ENCODE data around the gene GTF3A.

The GTF3A gene

DNA sequence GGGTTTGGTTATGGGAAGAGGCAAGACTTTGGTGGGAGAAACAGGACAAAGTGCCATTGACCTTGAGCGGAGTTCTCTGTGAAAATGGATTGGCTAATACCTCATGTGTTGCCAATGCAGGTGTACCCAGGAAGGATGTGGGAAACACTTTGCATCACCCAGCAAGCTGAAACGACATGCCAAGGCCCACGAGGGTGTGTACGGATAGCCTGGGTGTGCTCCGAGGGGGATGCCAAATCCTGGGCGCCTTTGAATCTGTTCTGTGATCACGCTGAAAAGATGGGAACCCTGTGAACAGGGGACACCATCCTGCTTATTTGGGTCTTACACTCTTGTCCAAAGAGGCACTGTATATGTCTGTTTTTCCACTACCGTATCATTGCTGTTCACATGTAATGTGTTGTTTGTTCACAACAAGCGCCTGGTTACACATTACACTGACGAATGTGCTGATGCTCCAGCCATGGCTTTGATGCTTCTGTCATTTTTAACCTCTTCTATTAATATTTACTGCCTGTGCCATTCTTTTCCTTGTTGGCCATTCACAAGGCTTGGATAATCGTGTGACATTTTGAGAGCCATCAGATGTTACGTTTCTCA lies 8.3 kb downstream of the GTF3A start:
- TF ChIP-seq POLR2AphosphoS5 (IDR thresholded peaks at IDR 0.05; ENCODE audit: low read depth) = no peak
- no peak for TF ChIP-seq REST (IDR thresholded peaks at IDR 0.05; ENCODE audit: insufficient replicate concordance, low read depth)
- TF ChIP-seq, protein P1, sequence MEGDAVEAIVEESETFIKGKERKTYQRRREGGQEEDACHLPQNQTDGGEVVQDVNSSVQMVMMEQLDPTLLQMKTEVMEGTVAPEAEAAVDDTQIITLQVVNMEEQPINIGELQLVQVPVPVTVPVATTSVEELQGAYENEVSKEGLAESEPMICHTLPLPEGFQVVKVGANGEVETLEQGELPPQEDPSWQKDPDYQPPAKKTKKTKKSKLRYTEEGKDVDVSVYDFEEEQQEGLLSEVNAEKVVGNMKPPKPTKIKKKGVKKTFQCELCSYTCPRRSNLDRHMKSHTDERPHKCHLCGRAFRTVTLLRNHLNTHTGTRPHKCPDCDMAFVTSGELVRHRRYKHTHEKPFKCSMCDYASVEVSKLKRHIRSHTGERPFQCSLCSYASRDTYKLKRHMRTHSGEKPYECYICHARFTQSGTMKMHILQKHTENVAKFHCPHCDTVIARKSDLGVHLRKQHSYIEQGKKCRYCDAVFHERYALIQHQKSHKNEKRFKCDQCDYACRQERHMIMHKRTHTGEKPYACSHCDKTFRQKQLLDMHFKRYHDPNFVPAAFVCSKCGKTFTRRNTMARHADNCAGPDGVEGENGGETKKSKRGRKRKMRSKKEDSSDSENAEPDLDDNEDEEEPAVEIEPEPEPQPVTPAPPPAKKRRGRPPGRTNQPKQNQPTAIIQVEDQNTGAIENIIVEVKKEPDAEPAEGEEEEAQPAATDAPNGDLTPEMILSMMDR (IDR thresholded peaks at IDR 0.05; ENCODE audit: insufficient read depth, low read length) = no peak
- no peak for TF ChIP-seq SPI1 (IDR thresholded peaks at IDR 0.05; ENCODE audit: borderline replicate concordance, low read depth)
- TF ChIP-seq GABPA (IDR thresholded peaks at IDR 0.05; ENCODE audit: low read depth) = no peak
- no peak overlapping the region for H3K4me3 ChIP-seq (replicated peaks; ENCODE audit: insufficient read depth, low read length)

GRCh38 chr13:27437126-27437525 lies 12.7 kb downstream of the GTF3A start:
- TF ChIP-seq, protein P1 (IDR thresholded peaks at IDR 0.05; ENCODE audit: insufficient read depth, low read length) = no peak
- TF ChIP-seq REST (IDR thresholded peaks at IDR 0.05; ENCODE audit: insufficient replicate concordance, low read depth) (no peak), SPI1 (IDR thresholded peaks at IDR 0.05; ENCODE audit: borderline replicate concordance, low read depth) (no peak), GABPA (IDR thresholded peaks at IDR 0.05; ENCODE audit: low read depth) (no peak)
- H3K27ac ChIP-seq (replicated peaks) = no peak overlapping the region
- H3K27me3 ChIP-seq (ENCODE audit: insufficient read depth, poor library complexity, severe bottlenecking) = no peaks in the 10 kb centered on the region
- no peak for DNase-seq (ENCODE audit: low read depth in 1 of 2, low spot score in 1 of 2)
- no peak overlapping the region for H3K4me3 ChIP-seq (replicated peaks; ENCODE audit: insufficient read depth, low read length)

More for the DNA sequence above, 8.3 kb downstream of the GTF3A start:
- DNase-seq (ENCODE audit: low read depth in 1 of 2, low spot score in 1 of 2) = no peak
- no peak overlapping the region for H3K27ac ChIP-seq (replicated peaks)
- H3K27me3 ChIP-seq (ENCODE audit: insufficient read depth, poor library complexity, severe bottlenecking) = no peaks in the 10 kb centered on the region

DNA sequence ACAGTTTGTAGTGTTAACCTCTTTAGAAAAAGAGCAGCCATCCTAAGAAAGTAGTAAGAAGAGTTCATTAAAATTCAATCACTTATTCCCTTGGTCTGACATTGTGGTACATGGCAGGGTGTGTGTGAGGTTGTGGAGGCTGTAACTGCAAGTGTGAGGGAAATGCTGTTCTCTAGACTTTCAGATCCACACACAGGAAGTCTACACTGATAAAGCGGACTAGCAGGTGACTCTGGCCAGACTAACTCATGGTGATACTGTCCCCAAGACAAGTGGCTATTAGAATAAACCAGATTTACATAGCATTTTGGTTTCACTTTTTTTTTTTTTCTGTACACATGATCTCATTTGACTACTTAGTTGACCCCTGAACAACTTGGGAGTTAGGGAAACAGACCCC lies 16.0 kb downstream of the GTF3A start:
- H3K4me3 ChIP-seq (replicated peaks; ENCODE audit: insufficient read depth, low read length) = no peak overlapping the region

More for the DNA sequence above, 16.0 kb downstream of the GTF3A start:
- DNase-seq (ENCODE audit: low read depth in 1 of 2, low spot score in 1 of 2) = no peak
- TF ChIP-seq, protein P1 (IDR thresholded peaks at IDR 0.05; ENCODE audit: insufficient read depth, low read length) = no peak
- TF ChIP-seq SPI1 (IDR thresholded peaks at IDR 0.05; ENCODE audit: borderline replicate concordance, low read depth) (no peak), REST (IDR thresholded peaks at IDR 0.05; ENCODE audit: insufficient replicate concordance, low read depth) (no peak), GABPA (IDR thresholded peaks at IDR 0.05; ENCODE audit: low read depth) (no peak), POLR2AphosphoS5 (IDR thresholded peaks at IDR 0.05; ENCODE audit: low read depth) (no peak)
- Histone ChIP-seq H3K27ac (replicated peaks) (no peak overlapping the region), H3K27me3 (ENCODE audit: insufficient read depth, poor library complexity, severe bottlenecking) (no peaks in the 10 kb centered on the region)
